Measurements from ENCODE around the gene OLIG1. TPM values are rescaled to one million over a fixed set of nuclear protein-coding genes. Genes with fewer than 3 reads are reported as not detected.

Gene OLIG1
- total RNA-seq, 1 experiment from 2014 or later = not detected

- DNase-seq (ENCODE audit: unreplicated experiment) = no peak
- Mint-ChIP-seq H3K27ac (ENCODE audit: low read depth, unreplicated experiment) (no peak overlapping the region), H3K9me3 (ENCODE audit: unreplicated experiment) (no peaks in the 10 kb centered on the region), H3K36me3 (ENCODE audit: insufficient read depth, unreplicated experiment) (peaks cover 6% of the 10 kb centered on the region), H3K4me1 (ENCODE audit: insufficient read depth, unreplicated experiment) (no peaks in the 10 kb centered on the region), H3K4me3 (ENCODE audit: unreplicated experiment) (no peak overlapping the region), H3K27me3 (ENCODE audit: insufficient read depth, unreplicated experiment) (peaks cover 42% of the 10 kb centered on the region)
- TF ChIP-seq CTCF (IDR thresholded peaks at IDR 0.05; ENCODE audit: unreplicated experiment) = no peak
- POLR2A ChIA-PET = no interaction called here
- BruUV-seq (replicated peaks) = no TSS peak
- intact Hi-C loops (cut with micrococcal nuclease) = no loop called here
- CTCF ChIA-PET = no interaction called here
Measured at GRCh38 chr21:33099131-33099530, 29.2 kb downstream of the OLIG1 start.

- CTCF ChIA-PET = no interaction called here
- intact Hi-C loops (cut with micrococcal nuclease) = no loop called here
- Mint-ChIP-seq H3K4me3 (ENCODE audit: unreplicated experiment) (no peak overlapping the region), H3K36me3 (ENCODE audit: insufficient read depth, unreplicated experiment) (peaks cover 6% of the 10 kb centered on the region), H3K27me3 (ENCODE audit: insufficient read depth, unreplicated experiment) (peaks cover 60% of the 10 kb centered on the region), H3K4me1 (ENCODE audit: insufficient read depth, unreplicated experiment) (no peaks in the 10 kb centered on the region), H3K27ac (ENCODE audit: low read depth, unreplicated experiment) (no peak overlapping the region), H3K9me3 (ENCODE audit: unreplicated experiment) (no peaks in the 10 kb centered on the region)
- POLR2A ChIA-PET = interaction anchor here (0.6 kb wide), 1 partner anchor 632 kb away, joined by 3 read pairs; no protein-coding TSS in a partner anchor
- DNase-seq (ENCODE audit: unreplicated experiment) = no peak
- no peak for TF ChIP-seq CTCF (IDR thresholded peaks at IDR 0.05; ENCODE audit: unreplicated experiment)
- no TSS peak for BruUV-seq (replicated peaks)
Measured at GRCh38 chr21:33101300-33101911, 31.5 kb downstream of the OLIG1 start.

- DNase-seq (ENCODE audit: unreplicated experiment) = no peak
- H3K27me3 Mint-ChIP-seq (ENCODE audit: insufficient read depth, unreplicated experiment) = peaks cover 88% of the 10 kb centered on the region
- BruUV-seq (replicated peaks) = no TSS peak
Measured at GRCh38 chr21:33105088-33105487, 35.1 kb downstream of the OLIG1 start.

GRCh38 chr21:33108228-33108627 is 38.3 kb downstream of the OLIG1 start:
- no TSS peak for BruUV-seq (replicated peaks)
- POLR2A ChIA-PET = no interaction called here
- Mint-ChIP-seq H3K27me3 (ENCODE audit: insufficient read depth, unreplicated experiment) (peaks cover 97% of the 10 kb centered on the region), H3K36me3 (ENCODE audit: insufficient read depth, unreplicated experiment) (no peaks in the 10 kb centered on the region), H3K4me1 (ENCODE audit: insufficient read depth, unreplicated experiment) (no peaks in the 10 kb centered on the region), H3K9me3 (ENCODE audit: unreplicated experiment) (no peaks in the 10 kb centered on the region), H3K4me3 (ENCODE audit: unreplicated experiment) (no peak overlapping the region), H3K27ac (ENCODE audit: low read depth, unreplicated experiment) (no peak overlapping the region)
- CTCF ChIA-PET = no interaction called here
- no peak for TF ChIP-seq CTCF (IDR thresholded peaks at IDR 0.05; ENCODE audit: unreplicated experiment)
- intact Hi-C loops (cut with micrococcal nuclease) = no loop called here
- DNase-seq (ENCODE audit: unreplicated experiment) = no peak

More at GRCh38 chr21:33105088-33105487, 35.1 kb downstream of the OLIG1 start:
- H3K4me1 Mint-ChIP-seq (ENCODE audit: insufficient read depth, unreplicated experiment) = no peaks in the 10 kb centered on the region
- H3K36me3 Mint-ChIP-seq (ENCODE audit: insufficient read depth, unreplicated experiment) = no peaks in the 10 kb centered on the region
- ChIA-PET POLR2A (interaction anchor here (0.7 to 1.1 kb wide), 3 partner anchors 58 to 185 kb away, joined by 3 read pairs; no protein-coding TSS in a partner anchor), CTCF (interaction anchor here (0.6 kb wide), 1 partner anchor 20 kb away, joined by 3 read pairs; no protein-coding TSS in a partner anchor)
- no peak overlapping the region for H3K4me3 Mint-ChIP-seq (ENCODE audit: unreplicated experiment)
- intact Hi-C loops (cut with micrococcal nuclease) = no loop called here
- H3K27ac Mint-ChIP-seq (ENCODE audit: low read depth, unreplicated experiment) = no peak overlapping the region
- no peaks in the 10 kb centered on the region for H3K9me3 Mint-ChIP-seq (ENCODE audit: unreplicated experiment)
- TF ChIP-seq CTCF (IDR thresholded peaks at IDR 0.05; ENCODE audit: unreplicated experiment) = no peak

All from MCF 10A (cell line).